NCI-H345 treated with DMSO at 0.1 percent for 48 hours (cell line): ENCODE measurements around the gene RPL36.
"Not testable (repeated sequence)": the region's sequence is repeated elsewhere in the genome, so short reads cannot be mapped to it uniquely, and the experiment has no call there.

Experiments used
- DNase-seq: peaks from one replicate; lab custom pipeline; 2025; ENCODE audit not compliant: unreplicated experiment; lab: John Stamatoyannopoulos, UW

Gene RPL36

DNA sequence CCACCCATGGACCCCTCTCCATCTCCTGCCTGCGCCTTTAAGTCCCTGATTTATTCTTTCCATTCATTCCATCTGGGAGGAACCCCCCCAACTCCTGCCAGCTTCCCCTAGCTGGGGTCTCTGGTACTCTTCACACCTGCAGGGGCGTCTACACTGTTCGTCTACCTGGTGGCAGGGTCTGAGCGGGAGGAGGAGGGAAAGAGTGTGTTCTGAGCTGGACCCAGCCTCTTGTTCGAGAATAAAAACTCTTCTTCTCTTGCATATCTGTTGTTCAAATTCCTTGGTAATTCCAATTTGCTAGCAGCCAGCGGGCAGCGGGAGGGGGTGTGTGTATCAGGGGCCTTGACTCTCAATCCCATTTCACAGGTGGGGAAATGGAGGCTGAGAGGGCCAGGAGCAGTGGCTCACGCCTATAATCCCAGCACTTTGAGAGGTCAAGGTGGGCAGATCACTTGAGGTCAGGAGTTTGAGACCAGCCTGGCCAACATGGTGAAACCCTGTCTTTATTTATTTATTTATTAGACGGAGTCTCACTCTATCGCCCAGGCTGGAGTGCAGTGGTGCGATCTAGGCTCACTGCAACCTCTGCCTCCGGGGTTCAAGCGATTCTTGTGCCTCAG is 1.7 kb upstream of the RPL36 start:
- DNase-seq = not testable (repeated sequence)

DNA sequence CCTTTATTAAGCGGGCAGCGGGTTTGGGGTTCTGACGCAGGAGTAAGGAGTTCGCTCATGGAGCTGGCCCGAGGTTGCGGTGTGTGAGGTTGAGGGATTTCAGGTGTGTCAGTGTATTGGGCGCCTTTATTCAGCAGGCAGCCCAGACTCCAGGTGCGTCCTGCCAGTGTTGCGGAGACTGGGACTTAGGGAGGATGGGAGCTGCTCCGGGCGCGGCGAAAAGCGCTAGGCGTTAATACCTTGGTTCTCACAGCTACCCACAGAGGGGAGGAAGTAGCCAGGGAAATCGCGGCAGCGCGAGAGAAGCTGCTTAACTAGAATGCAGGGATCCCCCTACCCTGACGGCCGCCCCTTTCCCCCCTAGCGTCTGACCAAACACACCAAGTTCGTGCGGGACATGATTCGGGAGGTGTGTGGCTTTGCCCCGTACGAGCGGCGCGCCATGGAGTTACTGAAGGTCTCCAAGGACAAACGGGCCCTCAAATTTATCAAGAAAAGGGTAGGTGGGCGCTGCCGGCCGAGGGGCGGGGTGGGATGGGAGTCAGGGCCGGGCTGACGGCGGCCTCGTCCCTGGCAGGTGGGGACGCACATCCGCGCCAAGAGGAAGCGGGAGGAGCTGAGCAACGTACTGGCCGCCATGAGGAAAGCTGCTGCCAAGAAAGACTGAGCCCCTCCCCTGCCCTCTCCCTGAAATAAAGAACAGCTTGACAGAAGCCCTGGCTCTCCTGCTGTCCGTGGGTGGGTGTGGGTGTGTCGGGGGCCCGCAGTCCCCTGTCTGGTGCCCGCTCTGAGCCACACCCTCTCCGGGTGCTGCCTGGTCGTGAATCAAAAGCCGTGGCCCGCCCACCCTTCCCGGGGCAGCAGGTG is 1.1 kb downstream of the RPL36 start:
- no peak for DNase-seq

- no peak for DNase-seq
Observed at GRCh38 chr19:5691822-5692722, 2.0 kb downstream of the RPL36 start.

- no peak for DNase-seq
Observed at GRCh38 chr19:5692723-5693194, 2.7 kb downstream of the RPL36 start.

DNA sequence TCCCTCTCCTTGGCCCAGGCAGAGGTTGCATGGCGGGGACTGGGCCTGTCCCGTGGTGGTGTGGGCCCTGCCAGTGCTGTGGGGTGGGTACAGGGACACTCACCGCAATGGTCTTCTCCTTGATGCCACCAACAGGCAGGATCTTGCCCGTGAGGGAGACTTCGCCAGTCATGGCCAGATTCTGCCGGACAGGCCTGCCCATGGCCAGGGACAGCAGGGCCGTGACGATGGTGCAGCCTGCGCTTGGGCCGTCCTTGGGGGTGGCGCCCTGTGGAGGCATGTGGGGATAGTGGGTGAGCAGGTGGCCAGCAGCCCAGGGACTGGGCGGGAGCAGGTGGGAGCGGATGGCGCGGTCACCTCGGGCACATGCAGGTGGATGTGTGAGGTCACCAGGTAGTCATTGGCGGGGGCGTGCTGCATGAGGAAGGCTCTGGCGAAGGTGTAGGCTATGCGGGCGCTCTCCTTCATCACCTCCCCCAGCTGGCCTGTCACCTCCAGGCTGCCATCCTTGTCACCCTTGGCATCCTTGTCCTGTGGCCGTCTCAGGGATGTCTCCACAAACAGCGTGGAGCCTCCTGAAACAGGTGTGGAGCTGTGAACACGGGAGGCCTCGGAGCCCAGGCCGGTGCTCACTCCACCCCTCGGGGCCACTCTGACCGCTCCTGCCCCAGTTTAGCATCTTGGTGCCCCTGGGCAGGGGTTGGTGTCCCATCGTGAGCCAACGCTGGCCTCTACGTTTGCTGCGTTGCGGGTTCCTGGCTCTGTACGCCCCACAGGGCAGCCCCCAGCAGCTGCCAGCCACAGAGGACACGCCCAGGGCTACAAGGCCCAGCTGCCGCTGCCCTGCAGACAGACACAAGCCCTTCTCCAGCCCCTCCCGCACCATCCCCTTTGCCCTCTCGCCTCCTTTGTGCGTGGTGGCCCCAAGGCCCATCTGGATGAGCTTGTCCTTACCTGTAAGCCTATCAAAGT is 3.4 kb downstream of the RPL36 start:
- DNase-seq = no peak

DNA sequence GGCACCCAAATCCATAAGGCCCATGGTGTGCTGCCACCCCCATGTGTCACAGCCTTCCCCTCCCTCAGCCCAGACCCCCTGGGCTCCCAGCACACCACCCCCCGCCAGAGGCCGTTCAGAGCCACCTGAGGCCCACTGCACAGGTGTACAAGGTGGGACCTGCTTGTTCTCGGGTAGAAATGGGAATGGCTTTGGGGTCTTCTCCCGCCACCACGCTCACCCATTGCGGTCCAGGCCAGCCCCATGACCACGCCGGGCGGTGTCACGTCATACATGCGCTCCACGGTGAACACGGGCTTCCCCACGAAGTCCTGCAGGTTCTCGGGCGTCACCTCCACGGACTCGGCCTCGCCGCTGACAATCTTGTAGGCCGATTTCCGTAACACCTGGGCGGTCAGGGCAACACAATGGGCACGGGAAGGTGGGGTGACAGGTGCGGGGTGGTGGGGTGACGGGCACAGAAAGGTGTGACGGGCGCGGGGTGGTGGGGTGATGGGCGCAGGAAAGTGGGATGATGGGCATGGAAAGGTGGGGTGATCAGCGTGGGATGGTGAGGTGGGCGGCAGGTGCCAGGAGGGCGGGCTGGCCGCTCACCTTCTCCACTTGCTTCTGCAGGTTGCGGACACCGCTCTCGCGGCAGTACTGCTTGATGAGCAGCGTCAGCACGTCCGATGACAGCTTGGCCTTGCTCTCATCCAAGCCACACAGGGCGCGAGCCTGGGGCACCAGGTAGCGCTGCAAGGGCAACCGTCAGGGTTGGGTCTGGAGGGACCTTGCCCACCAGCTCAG is 4.3 kb downstream of the RPL36 start:
- DNase-seq = no peak

DNA sequence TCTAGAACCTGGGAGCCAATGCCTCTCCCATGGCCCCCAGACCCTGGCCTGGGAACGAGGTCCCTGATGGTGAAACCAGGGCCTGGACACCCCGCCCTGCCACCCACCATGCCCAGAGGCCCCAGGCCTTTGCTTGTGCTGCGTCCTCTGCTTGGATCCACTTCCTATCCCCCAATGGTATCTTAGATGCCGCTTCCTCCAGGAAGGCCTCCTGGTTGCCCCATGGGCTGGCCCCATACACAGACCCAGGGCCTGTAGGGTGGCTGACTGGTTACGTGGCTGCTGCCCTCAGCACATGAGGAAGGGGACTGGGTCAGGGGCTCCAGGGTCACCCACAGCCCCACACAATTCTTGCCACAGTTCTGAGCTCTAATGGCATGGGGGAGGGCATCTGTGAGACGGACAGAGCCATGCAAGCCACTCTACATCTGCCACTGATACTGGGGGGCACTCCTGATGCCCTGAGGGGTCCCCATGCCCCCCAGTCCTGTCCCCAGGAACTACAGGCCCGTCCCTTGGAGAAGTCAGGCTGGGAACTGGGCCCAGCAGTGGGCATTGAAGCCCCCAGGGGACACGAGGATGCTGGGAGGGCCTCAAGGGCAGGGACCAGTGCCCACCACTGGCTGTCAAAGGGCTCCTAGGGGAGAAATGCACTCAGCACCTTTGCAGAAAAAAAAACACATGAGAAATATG is 5.0 kb downstream of the RPL36 start:
- no peak for DNase-seq

- no peak for DNase-seq
Observed at GRCh38 chr19:5695649-5696195, 5.6 kb downstream of the RPL36 start.

DNA sequence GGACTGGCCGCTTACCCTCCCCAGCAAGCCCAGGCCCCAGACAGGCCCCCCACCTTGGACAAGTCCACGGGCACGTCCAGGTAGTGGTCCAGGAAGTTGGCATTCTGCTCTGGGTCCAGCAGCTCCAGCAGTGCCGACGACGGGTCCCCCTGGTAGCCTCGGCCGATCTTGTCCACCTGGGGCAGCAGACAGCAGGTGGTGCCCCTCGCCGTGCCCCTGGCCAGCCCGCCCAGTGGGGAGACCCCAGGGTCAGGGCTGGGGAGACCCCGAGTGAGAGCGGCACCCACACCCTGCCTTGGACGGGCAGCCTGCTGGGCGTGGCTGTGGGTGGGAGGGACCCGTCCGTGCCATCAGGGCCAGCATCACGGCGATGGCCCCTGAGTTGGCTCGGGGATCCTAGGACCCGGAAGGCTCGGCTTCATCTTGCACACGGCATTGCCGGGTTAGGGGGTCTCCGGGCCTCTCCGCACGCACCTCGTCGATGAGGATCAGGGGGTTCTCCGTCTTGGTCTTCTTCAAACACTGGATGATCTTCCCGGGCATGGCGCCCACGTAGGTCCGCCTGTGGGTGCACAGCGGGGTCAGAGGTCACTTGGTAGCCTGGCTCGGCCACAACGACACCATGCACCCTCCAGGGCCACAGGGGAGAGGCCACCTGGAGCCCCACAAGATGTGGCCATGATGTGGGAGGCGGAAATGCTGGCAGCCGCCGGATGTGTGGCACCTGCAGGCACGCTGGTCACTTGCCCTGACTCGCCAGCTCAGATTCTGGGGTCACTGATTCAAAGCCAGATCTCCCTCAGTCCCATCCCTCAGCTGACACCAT is 6.3 kb downstream of the RPL36 start:
- no peak for DNase-seq

DNA sequence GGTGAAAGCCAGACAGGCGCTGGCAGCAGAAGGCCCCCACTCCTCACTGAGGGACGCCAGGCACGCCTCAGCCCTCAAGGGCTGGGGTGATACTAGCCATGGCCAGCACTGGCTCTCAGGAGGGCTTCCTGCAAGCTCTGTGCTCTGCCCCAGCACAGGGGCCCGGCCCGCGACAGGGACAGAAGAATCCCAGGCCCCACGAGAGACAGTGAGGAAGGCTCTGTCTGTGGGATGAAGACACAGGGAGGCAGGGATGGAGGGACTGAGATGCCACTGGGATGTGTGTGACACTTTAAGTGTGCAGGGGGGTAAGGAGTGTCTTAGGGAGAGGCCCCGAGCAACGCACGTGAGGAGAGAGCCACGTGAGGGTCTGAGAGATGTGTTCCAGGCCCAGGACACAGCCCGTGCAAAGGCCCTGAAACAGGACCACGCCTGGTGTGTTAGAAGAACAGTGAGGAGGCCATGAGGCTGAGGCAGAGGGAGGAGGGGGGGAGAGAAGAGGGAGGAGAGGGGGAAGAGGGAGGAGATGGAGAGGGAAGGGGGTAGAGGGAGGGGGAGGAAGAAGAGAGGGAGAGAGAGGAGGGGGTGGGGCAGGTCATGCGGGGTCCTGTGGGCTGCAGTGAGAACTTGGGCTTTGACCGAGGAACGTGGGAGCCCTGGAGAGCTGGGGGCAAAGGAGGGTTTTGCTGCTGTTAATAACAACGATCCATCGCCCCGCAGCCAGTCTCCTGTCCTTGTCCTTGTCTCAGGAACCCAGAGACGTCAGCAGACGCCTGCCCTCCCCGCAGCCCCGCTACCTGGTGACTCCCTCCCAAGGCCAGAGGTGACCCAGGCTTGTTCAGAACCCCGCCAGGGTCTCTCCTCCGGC is 7.2 kb downstream of the RPL36 start:
- DNase-seq = no peak

- no peak for DNase-seq
Observed at GRCh38 chr19:5697890-5698634, 8.0 kb downstream of the RPL36 start.

GRCh38 chr19:5698635-5699422 is 8.7 kb downstream of the RPL36 start:
- DNase-seq = no peak

DNA sequence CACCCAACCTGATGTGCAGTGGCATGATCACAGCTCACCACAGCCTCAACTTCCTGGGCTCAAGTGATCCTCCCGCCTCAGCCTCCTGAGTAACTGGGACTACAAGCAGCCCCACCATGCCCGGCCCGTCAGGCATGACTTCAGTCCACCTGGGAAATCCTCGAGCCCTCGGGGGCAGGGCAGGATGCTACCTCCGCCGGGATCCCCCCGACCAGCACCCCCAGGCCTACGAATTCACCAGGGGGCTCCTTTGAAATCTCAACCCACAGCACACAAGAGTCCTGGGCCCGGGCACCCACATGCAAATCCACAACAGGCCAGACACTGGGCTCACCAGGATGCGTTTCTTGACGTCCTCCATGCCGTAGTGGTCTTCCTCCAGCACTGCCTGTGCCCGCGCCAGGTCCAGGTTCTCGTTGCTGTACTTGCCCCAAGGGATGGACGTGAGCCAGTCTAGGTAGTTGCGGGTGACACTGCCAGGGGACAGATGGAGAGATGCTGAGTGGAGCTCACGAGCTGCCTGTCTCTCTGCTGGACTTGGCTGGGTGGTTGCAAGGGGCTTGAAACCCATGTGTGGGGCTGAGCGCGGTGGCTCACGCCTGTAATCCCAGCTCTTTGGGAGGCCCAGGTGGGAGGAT is 10.5 kb downstream of the RPL36 start:
- no peak for DNase-seq

GRCh38 chr19:5702053-5702410 is 11.9 kb downstream of the RPL36 start:
- not testable (repeated sequence) for DNase-seq
